Myocyte (in vitro differentiated cells): ENCODE data around the gene RABAC1. TPM values are rescaled to one million over a fixed set of nuclear protein-coding genes. Genes with fewer than 3 reads are reported as not detected.
"Not testable (repeated sequence)": the region's sequence is repeated elsewhere in the genome, so short reads cannot be mapped to it uniquely, and the experiment has no call there.

ENCODE experiments used
- DNase-seq: peaks from one replicate; pipeline ENCODE4 v3.0.0-alpha.2; 2012; ENCODE audit warnings: low read depth
- total RNA-seq: library from RNA; depleted of rRNA; stranded (reverse); fragments of >200 nt; gene quantifications from 2 replicates; pipeline ENCODE4 v1.2.3, GENCODE V29; 2014

The RABAC1 gene
- total RNA-seq, 1 donor from 2014 or later, result 117 TPM

GRCh38 chr19:41947091-41947490 lies 12.0 kb downstream of the RABAC1 start:
- DNase-seq, result no peak

- no peak for DNase-seq
Observed at GRCh38 chr19:41945135-41945766, 13.9 kb downstream of the RABAC1 start.

GRCh38 chr19:41944336-41944735 lies 14.8 kb downstream of the RABAC1 start:
- DNase-seq, result no peak

- DNase-seq, result no peak
Observed at GRCh38 chr19:41941410-41942202, 17.5 kb downstream of the RABAC1 start.

GRCh38 chr19:41940731-41941409 lies 18.3 kb downstream of the RABAC1 start:
- DNase-seq, result no peak

- no peak for DNase-seq
Observed at GRCh38 chr19:41939861-41940730, 19.0 kb downstream of the RABAC1 start.

- not testable (repeated sequence) for DNase-seq
Observed at GRCh38 chr19:41939209-41939608, 19.9 kb downstream of the RABAC1 start.

GRCh38 chr19:41937525-41938468 lies 21.3 kb downstream of the RABAC1 start:
- no peak for DNase-seq

- no peak for DNase-seq
Observed at GRCh38 chr19:41936961-41937360, 22.2 kb downstream of the RABAC1 start.

GRCh38 chr19:41936416-41936850 lies 22.7 kb downstream of the RABAC1 start:
- DNase-seq, result no peak

GRCh38 chr19:41935760-41936415 lies 23.2 kb downstream of the RABAC1 start:
- no peak for DNase-seq

GRCh38 chr19:41934849-41935374 lies 24.2 kb downstream of the RABAC1 start:
- peak; percentile 77 for DNase-seq

- DNase-seq, result no peak
Observed at GRCh38 chr19:41933693-41934426, 25.3 kb downstream of the RABAC1 start.

GRCh38 chr19:41932720-41933332 lies 26.3 kb downstream of the RABAC1 start:
- DNase-seq, result no peak

GRCh38 chr19:41932259-41932719 lies 26.8 kb downstream of the RABAC1 start:
- DNase-seq, result no peak

GRCh38 chr19:41930926-41931592 lies 28.1 kb downstream of the RABAC1 start:
- no peak for DNase-seq

GRCh38 chr19:41930322-41930722 lies 28.8 kb downstream of the RABAC1 start:
- no peak for DNase-seq
